Cardiac muscle cell (in vitro differentiated cells and primary cell): ENCODE data around the gene SORBS2. TPM values are rescaled to one million over a fixed set of nuclear protein-coding genes. Genes with fewer than 3 reads are reported as not detected.
"Not testable (repeated sequence)": the region's sequence is repeated elsewhere in the genome, so short reads cannot be mapped to it uniquely, and the experiment has no call there.

Experiments used
- DNase-seq, 2 donors: peaks; one replicate each; pipeline versions ENCODE4 v3.0.0 to v3.0.0-alpha.2; 2010 to 2017; ENCODE audit warnings: low read depth in 1 of 2, low spot score in 1 of 2
- H3K27ac ChIP-seq: fragments of 200-600 bp; sonication (generic); 2 replicates; pipeline ENCODE4 v1.5.1; 2016
- H3K27me3 ChIP-seq: fragments of 200-600 bp; sonication (generic); 2 replicates; pipeline ENCODE4 v1.6.0; 2016; ENCODE audit warnings: control low read depth
- H3K36me3 ChIP-seq: fragments of 200-600 bp; sonication (generic); 2 replicates; pipeline ENCODE4 v1.5.1; 2016; ENCODE audit warnings: control low read depth
- H3K4me1 ChIP-seq: fragments of 200-600 bp; sonication (generic); 2 replicates; pipeline ENCODE4 v1.8.1; 2017; ENCODE audit warnings: low read depth, mild to moderate bottlenecking, mixed run types
- H3K4me3 ChIP-seq: fragments of 200-600 bp; sonication (generic); 2 replicates; pipeline ENCODE4 v1.5.1; 2016; ENCODE audit warnings: mild to moderate bottlenecking
- H3K9me3 ChIP-seq: fragments of 200-600 bp; sonication (generic); 2 replicates; pipeline ENCODE4 v1.5.1; 2017; ENCODE audit warnings: low read depth, mild to moderate bottlenecking, control low read depth
- polyA plus RNA-seq: library from polyadenylated mRNA; unstranded; fragments of >200 nt; fragmentation: Nextera tagmentation; extraction: Ambion mirVana; gene quantifications from 2 replicates; pipeline ENCODE4 v1.2.1, GENCODE V29; 2016
- total RNA-seq: library from RNA; depleted of rRNA; stranded (reverse); fragments of >200 nt; gene quantifications from 2 replicates; pipeline ENCODE4 v1.2.3, GENCODE V29; 2016
- TF ChIP-seq, protein P1 (sequence below): IDR thresholded peaks from 2 replicates; pipeline ENCODE4 v1.5.1; 2012; ENCODE audit warnings: low read depth, mild to moderate bottlenecking, low read length

Gene SORBS2
- total and polyA plus RNA-seq, 2 experiments from 2014 or later = 453 to 470 TPM

DNA sequence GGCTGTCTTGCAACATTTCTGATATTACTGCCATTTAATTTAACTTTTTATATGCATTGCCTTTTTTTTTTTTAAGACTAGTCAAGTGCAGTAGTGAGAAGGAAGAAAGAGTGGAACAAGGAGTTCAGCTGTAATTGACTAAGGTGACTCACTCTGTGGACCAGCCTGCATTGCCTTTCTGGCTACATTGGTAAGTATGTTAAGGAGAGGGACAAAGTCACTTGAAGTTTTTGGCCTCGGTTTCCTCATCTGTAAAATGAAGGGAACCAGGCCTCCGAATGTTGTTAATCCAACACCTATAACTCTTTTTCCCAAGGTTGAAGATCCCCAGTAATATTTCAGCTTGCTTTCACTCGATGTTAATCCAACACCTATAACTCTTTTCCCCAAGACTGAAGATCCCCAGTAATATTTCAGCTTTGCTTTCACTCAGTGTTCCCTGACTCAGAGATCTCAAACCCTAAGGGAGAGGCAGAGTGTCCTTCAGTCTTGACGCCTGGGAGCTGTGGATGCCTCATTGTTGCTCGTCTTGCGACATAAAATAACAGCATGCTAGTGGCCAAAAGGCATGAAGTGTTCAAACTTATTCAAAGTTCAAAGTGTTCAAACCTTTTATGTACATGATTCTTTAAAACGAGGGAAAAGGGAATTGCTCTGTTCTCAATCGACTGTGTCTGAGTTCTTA lies 102.0 kb downstream of the SORBS2 start:
- peak overlapping the region; percentile 58 for H3K27ac ChIP-seq
- H3K9me3 ChIP-seq = no peaks in the 10 kb centered on the region
- H3K4me1 ChIP-seq = peaks cover 14% of the 10 kb centered on the region
- H3K27me3 ChIP-seq = no peaks in the 10 kb centered on the region
- DNase-seq = peak in 1 of 2 donors; percentile 56
- H3K4me3 ChIP-seq = no peak overlapping the region
- TF ChIP-seq, protein P1, sequence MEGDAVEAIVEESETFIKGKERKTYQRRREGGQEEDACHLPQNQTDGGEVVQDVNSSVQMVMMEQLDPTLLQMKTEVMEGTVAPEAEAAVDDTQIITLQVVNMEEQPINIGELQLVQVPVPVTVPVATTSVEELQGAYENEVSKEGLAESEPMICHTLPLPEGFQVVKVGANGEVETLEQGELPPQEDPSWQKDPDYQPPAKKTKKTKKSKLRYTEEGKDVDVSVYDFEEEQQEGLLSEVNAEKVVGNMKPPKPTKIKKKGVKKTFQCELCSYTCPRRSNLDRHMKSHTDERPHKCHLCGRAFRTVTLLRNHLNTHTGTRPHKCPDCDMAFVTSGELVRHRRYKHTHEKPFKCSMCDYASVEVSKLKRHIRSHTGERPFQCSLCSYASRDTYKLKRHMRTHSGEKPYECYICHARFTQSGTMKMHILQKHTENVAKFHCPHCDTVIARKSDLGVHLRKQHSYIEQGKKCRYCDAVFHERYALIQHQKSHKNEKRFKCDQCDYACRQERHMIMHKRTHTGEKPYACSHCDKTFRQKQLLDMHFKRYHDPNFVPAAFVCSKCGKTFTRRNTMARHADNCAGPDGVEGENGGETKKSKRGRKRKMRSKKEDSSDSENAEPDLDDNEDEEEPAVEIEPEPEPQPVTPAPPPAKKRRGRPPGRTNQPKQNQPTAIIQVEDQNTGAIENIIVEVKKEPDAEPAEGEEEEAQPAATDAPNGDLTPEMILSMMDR = no peak
- peaks cover 8% of the 10 kb centered on the region for H3K36me3 ChIP-seq

DNA sequence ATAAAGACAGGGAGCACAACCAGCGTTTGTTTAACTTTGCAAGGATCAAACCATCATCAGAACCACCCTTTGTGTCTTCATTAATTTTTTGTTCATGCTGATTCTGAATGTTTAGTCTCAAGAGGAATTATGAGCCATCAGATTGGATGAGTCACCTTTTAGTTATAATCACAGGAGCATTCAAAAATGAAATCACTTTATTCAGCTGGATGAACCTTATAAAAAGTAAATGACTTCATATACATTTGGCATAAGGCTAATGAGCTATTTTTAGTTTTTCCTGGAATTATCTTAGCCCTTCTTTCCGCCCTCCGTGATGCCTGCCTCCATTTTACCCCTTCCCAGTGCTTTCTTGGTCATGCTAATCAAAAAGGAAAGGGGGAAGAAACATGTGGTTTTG lies 103.6 kb downstream of the SORBS2 start:
- H3K27me3 ChIP-seq = no peaks in the 10 kb centered on the region
- peak in 1 of 2 donors; percentile 15 for DNase-seq
- peaks cover 6% of the 10 kb centered on the region for H3K4me1 ChIP-seq
- TF ChIP-seq, protein P1 = no peak
- no peaks in the 10 kb centered on the region for H3K9me3 ChIP-seq
- no peak overlapping the region for H3K4me3 ChIP-seq
- H3K36me3 ChIP-seq = peaks cover 8% of the 10 kb centered on the region
- no peak overlapping the region for H3K27ac ChIP-seq

DNA sequence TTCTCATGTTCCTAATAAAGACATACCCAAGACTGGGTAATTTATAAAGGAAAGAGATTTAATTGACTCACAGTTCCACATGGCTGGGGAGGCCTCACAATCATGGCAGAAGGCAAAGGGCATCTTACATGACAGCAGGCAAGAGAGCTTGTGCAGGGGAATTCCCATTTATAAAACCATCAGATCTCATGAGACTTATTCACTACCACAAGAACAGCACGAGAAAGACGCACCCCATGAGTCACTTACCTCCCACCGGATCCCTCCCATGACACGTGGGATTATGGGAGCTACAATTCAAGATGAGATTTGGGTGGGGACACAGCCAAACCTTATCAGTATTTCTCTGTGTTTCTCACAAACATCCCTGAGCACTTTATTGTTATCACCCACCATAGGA lies 104.4 kb downstream of the SORBS2 start:
- H3K27ac ChIP-seq, H3K9me3 ChIP-seq, H3K4me3 ChIP-seq, H3K4me1 ChIP-seq, H3K36me3 ChIP-seq, H3K27me3 ChIP-seq: not testable (repeated sequence)
- peak in 1 of 2 donors; percentile 16 for DNase-seq

DNA sequence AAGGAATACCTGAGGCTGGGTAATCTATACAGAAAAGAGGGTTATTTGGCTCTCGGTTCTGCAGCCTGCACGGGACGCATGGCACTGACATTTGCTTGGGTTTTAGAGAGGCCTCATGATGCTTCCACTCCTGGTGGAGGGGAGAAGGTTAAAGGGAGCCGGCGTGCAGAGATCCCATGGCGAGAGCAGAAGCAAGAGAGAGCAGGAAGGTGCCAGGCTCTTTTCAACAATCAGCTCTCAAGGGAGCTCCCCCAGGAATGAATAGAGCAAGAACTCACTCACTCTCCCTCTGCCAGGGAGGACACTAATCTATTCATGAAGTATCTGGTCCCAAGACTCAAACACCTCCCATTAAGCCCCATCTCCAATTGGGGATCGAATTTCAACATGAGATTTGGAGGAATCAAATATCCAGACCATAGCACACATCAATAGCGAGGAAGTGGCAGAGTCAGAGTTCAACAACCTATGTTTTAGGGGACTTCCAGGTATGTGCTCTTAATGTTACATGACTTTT lies 109.8 kb downstream of the SORBS2 start:
- TF ChIP-seq, protein P1 = no peak
- no peak overlapping the region for H3K4me3 ChIP-seq
- H3K4me1 ChIP-seq = peaks cover 15% of the 10 kb centered on the region
- no peak for DNase-seq
- peaks cover 4% of the 10 kb centered on the region for H3K36me3 ChIP-seq
- H3K27ac ChIP-seq = peak overlapping the region; percentile 50
- no peaks in the 10 kb centered on the region for H3K27me3 ChIP-seq
- no peaks in the 10 kb centered on the region for H3K9me3 ChIP-seq

DNA sequence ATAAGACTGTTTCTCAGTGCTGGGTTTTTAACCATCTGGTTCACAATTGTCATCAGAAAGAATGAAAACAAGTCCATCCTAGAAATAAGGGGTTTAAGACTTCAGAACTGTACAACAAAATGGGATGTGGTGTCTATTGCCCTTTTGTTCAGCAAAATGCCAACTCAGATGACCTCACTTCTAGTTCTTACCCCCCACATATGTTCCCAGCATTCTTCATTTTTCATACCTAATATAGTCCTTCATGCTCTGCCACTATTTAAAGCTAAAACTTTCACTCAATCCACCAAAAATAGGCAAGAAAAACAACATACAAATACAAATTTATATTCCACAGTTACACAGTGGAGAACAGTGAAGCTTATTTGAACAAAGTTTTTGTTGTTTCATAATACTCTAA lies 111.4 kb downstream of the SORBS2 start:
- Histone ChIP-seq H3K27me3 (no peaks in the 10 kb centered on the region), H3K27ac (peak overlapping the region; percentile 14), H3K4me1 (peaks cover 15% of the 10 kb centered on the region), H3K9me3 (no peaks in the 10 kb centered on the region), H3K36me3 (no peaks in the 10 kb centered on the region), H3K4me3 (no peak overlapping the region)
- no peak for DNase-seq
- TF ChIP-seq, protein P1 = no peak

DNA sequence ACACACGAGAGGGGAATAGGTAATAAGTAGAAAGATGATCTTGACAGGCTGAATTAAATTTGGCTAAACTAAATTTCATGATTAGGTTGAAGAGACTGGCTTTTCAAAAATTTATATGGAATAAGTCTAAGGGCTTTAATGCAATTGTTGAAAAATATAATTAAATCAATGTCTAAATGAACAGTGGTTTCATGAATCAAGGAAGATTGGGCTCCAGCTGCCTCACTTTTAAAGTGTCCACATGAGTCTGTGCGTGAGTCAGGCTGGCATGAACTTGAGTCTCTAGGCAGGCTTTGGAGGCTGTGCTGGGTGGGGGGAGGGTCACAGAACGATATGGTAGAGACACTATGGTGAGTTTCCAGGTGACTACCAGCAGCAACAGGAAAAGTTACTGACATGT lies 111.9 kb downstream of the SORBS2 start:
- TF ChIP-seq, protein P1 = no peak
- H3K9me3 ChIP-seq = no peaks in the 10 kb centered on the region
- H3K27ac ChIP-seq = peak overlapping the region; percentile 14
- H3K4me1 ChIP-seq = peaks cover 15% of the 10 kb centered on the region
- H3K27me3 ChIP-seq = no peaks in the 10 kb centered on the region
- peak in 1 of 2 donors; percentile 37 for DNase-seq
- no peaks in the 10 kb centered on the region for H3K36me3 ChIP-seq
- H3K4me3 ChIP-seq = no peak overlapping the region
